ENCODE results near the gene PLCD3. TPM values are rescaled to one million over a fixed set of nuclear protein-coding genes. Genes with fewer than 3 reads are reported as not detected.

Gene PLCD3
- total and polyA plus RNA-seq, 10 of the 15 experiments (the other 5 are each of a cell fraction or from before 2014, with no cell fraction given): 0.02 to 1.6 (median 0.44) TPM

GRCh38 chr17:45135192-45135977 lies 3.1 kb upstream of the PLCD3 start, which contains the start of gene ACBD4 (continued):
- TF ChIP-seq, protein P1, sequence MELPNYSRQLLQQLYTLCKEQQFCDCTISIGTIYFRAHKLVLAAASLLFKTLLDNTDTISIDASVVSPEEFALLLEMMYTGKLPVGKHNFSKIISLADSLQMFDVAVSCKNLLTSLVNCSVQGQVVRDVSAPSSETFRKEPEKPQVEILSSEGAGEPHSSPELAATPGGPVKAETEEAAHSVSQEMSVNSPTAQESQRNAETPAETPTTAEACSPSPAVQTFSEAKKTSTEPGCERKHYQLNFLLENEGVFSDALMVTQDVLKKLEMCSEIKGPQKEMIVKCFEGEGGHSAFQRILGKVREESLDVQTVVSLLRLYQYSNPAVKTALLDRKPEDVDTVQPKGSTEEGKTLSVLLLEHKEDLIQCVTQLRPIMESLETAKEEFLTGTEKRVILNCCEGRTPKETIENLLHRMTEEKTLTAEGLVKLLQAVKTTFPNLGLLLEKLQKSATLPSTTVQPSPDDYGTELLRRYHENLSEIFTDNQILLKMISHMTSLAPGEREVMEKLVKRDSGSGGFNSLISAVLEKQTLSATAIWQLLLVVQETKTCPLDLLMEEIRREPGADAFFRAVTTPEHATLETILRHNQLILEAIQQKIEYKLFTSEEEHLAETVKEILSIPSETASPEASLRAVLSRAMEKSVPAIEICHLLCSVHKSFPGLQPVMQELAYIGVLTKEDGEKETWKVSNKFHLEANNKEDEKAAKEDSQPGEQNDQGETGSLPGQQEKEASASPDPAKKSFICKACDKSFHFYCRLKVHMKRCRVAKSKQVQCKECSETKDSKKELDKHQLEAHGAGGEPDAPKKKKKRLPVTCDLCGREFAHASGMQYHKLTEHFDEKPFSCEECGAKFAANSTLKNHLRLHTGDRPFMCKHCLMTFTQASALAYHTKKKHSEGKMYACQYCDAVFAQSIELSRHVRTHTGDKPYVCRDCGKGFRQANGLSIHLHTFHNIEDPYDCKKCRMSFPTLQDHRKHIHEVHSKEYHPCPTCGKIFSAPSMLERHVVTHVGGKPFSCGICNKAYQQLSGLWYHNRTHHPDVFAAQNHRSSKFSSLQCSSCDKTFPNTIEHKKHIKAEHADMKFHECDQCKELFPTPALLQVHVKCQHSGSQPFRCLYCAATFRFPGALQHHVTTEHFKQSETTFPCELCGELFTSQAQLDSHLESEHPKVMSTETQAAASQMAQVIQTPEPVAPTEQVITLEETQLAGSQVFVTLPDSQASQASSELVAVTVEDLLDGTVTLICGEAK (IDR thresholded peaks at IDR 0.05; ENCODE audit: borderline replicate concordance): no peak
- peak; percentile 48; the same call in 1 of the 2 replicates for TF ChIP-seq ATF7 (IDR thresholded peaks at IDR 0.05; ENCODE audit: low read depth)
- TF ChIP-seq CEBPZ (IDR thresholded peaks at IDR 0.05; ENCODE audit: low read depth, low read length): no peak
- TF ChIP-seq MTA3 (IDR thresholded peaks at IDR 0.05; ENCODE audit: borderline replicate concordance, low read length): no peak
- TF ChIP-seq SUPT20H (IDR thresholded peaks at IDR 0.05; ENCODE audit: borderline replicate concordance, control insufficient read depth, low read depth, low read length): no peak
- TF ChIP-seq MTA2 (IDR thresholded peaks at IDR 0.05; ENCODE audit: low read depth): no peak
- peak; percentile 70; the same call in 1 of the 2 replicates for TF ChIP-seq GATAD2B (conservative IDR thresholded peaks at IDR 0.05; ENCODE audit: low read depth)
- no peak for TF ChIP-seq STAT3 (IDR thresholded peaks at IDR 0.05; ENCODE audit: low read depth, low read length)
- peak; percentile 95 for TF ChIP-seq SP1 (IDR thresholded peaks at IDR 0.05; ENCODE audit: low read depth, low read length)
- TF ChIP-seq E2F8 (IDR thresholded peaks at IDR 0.05; ENCODE audit: low read depth, partially characterized antibody): no peak
- 0 out of 2 replicates have a peak, but pooled peaks have one; percentile 32 for TF ChIP-seq ZNF687 (IDR thresholded peaks at IDR 0.05)
- peak; percentile 77 for TF ChIP-seq CREB1 (IDR thresholded peaks at IDR 0.05; ENCODE audit: low read depth)
- TF ChIP-seq FOXM1 (IDR thresholded peaks at IDR 0.05; ENCODE audit: low read depth, low read length): peak; percentile 84
